GM21390 (cell line): ENCODE results near the gene TPRG1.

Source experiments
- ATAC-seq: cut with Tn5 transposase; IDR thresholded peaks from one replicate; pipeline ENCODE4 v1.9.1; 2021; ENCODE audit not compliant: unreplicated experiment

Gene TPRG1

GRCh38 chr3:189227249-189227648 is 55.5 kb downstream of the TPRG1 start:
- no peak for ATAC-seq

- ATAC-seq: peak; percentile 60
Measured at GRCh38 chr3:189229196-189229828, 57.5 kb downstream of the TPRG1 start.

- ATAC-seq: no peak
Measured at GRCh38 chr3:189232790-189233189, 61.0 kb downstream of the TPRG1 start.

- no peak for ATAC-seq
Measured at GRCh38 chr3:189233225-189233858, 61.6 kb downstream of the TPRG1 start.

- no peak for ATAC-seq
Measured at GRCh38 chr3:189235214-189235613, 63.4 kb downstream of the TPRG1 start.

- ATAC-seq: peak; percentile 75
Measured at GRCh38 chr3:189236352-189236751, 64.6 kb downstream of the TPRG1 start.

- no peak for ATAC-seq
Measured at GRCh38 chr3:189237526-189237925, 65.8 kb downstream of the TPRG1 start.

- ATAC-seq: no peak
Measured at GRCh38 chr3:189238071-189238470, 66.3 kb downstream of the TPRG1 start.

GRCh38 chr3:189239616-189240015 is 67.8 kb downstream of the TPRG1 start:
- no peak for ATAC-seq

- no peak for ATAC-seq
Measured at GRCh38 chr3:189249987-189250386, 78.2 kb downstream of the TPRG1 start.

- ATAC-seq: no peak
Measured at GRCh38 chr3:189258261-189258660, 86.5 kb downstream of the TPRG1 start.

GRCh38 chr3:189260556-189261493 is 89.1 kb downstream of the TPRG1 start:
- no peak for ATAC-seq

GRCh38 chr3:189262746-189263145 is 91.0 kb downstream of the TPRG1 start:
- no peak for ATAC-seq

GRCh38 chr3:189267981-189268613 is 96.3 kb downstream of the TPRG1 start:
- ATAC-seq: no peak

GRCh38 chr3:189269365-189269764 is 97.6 kb downstream of the TPRG1 start:
- no peak for ATAC-seq

- peak; percentile 79 for ATAC-seq
Measured at GRCh38 chr3:189270248-189270832, 98.6 kb downstream of the TPRG1 start.

- ATAC-seq: no peak
Measured at GRCh38 chr3:189272500-189273119, 100.8 kb downstream of the TPRG1 start.

- no peak for ATAC-seq
Measured at GRCh38 chr3:189273736-189274135, 102.0 kb downstream of the TPRG1 start.

- no peak for ATAC-seq
Measured at GRCh38 chr3:189275182-189275581, 103.4 kb downstream of the TPRG1 start.

- no peak for ATAC-seq
Measured at GRCh38 chr3:189275852-189276251, 104.1 kb downstream of the TPRG1 start.
